GM13977 (cell line): Measurements from ENCODE around the gene PGAM2.

ENCODE experiments used
- DNase-seq: peaks from one replicate; pipeline ENCODE4 v3.0.0; 2012; ENCODE audit warnings: low spot score
- CTCF ChIP-seq: IDR thresholded peaks from 2 replicates; pipeline ENCODE4 v1.5.1; 2012; ENCODE audit warnings: mild to moderate bottlenecking, control low read depth; ENCODE audit not compliant: insufficient read depth; ENCODE audit errors: extremely low read depth, missing control alignments
- in situ Hi-C: fragments of 300-500 bp; cut with MboI; formaldehyde crosslinking; loops from one replicate; pipeline ENCODE4 v1.12.0; 2022; ENCODE audit warnings: low sequenced_read_pairs, low pct_unique_long_range_greater_than_20kb, mixed read lengths, inconsistent platforms; ENCODE audit not compliant: unreplicated experiment

The PGAM2 gene

GRCh38 chr7:44093102-44093641 lies 27.8 kb upstream of the PGAM2 start:
- in situ Hi-C loops = no loop called here
- no peak for DNase-seq

GRCh38 chr7:44087911-44088838 lies 22.8 kb upstream of the PGAM2 start:
- in situ Hi-C loops = no loop called here

More at GRCh38 chr7:44093102-44093641, 27.8 kb upstream of the PGAM2 start:
- TF ChIP-seq CTCF = no peak

GRCh38 chr7:44086627-44087026 lies 21.3 kb upstream of the PGAM2 start:
- no peak for TF ChIP-seq CTCF
- DNase-seq = no peak
- in situ Hi-C loops = no loop called here

More at GRCh38 chr7:44087911-44088838, 22.8 kb upstream of the PGAM2 start:
- no peak for DNase-seq
- TF ChIP-seq CTCF = no peak

GRCh38 chr7:44085546-44085945 lies 20.2 kb upstream of the PGAM2 start:
- peak; percentile 32 for TF ChIP-seq CTCF

GRCh38 chr7:44084701-44085100 lies 19.3 kb upstream of the PGAM2 start:
- no peak for TF ChIP-seq CTCF
- DNase-seq = no peak
- in situ Hi-C loops = no loop called here

More at GRCh38 chr7:44085546-44085945, 20.2 kb upstream of the PGAM2 start:
- in situ Hi-C loops = no loop called here
- DNase-seq = no peak

GRCh38 chr7:44083796-44084195 lies 18.4 kb upstream of the PGAM2 start:
- in situ Hi-C loops = no loop called here
- no peak for DNase-seq
- no peak for TF ChIP-seq CTCF
